ENCODE measurements around the gene KLHL8. TPM values are rescaled to one million over a fixed set of nuclear protein-coding genes. Genes with fewer than 3 reads are reported as not detected.

KLHL8 gene
- total RNA-seq, 1 donor from 2014 or later = 7.6 TPM

GRCh38 chr4:87166296-87166854 lies 54.0 kb downstream of the KLHL8 start:
- TF ChIP-seq CTCF (IDR thresholded peaks at IDR 0.05; ENCODE audit: insufficient read depth, low read length, poor library complexity, severe bottlenecking) = no peak
- Histone ChIP-seq H3K27me3 (ENCODE audit: control insufficient read depth, insufficient read depth, low read length) (no peaks in the 10 kb centered on the region), H3K36me3 (ENCODE audit: control insufficient read depth, insufficient read depth, low read length) (no peaks in the 10 kb centered on the region), H3K4me3 (ENCODE audit: low read depth, low read length) (no peak overlapping the region)
- DNase-seq (ENCODE audit: low read depth) = no peak

GRCh38 chr4:87165892-87166291 lies 54.5 kb downstream of the KLHL8 start:
- DNase-seq (ENCODE audit: low read depth) = no peak
- H3K36me3 ChIP-seq (ENCODE audit: control insufficient read depth, insufficient read depth, low read length) = no peaks in the 10 kb centered on the region
- TF ChIP-seq CTCF (IDR thresholded peaks at IDR 0.05; ENCODE audit: insufficient read depth, low read length, poor library complexity, severe bottlenecking) = no peak
- H3K27me3 ChIP-seq (ENCODE audit: control insufficient read depth, insufficient read depth, low read length) = no peaks in the 10 kb centered on the region
- H3K4me3 ChIP-seq (ENCODE audit: low read depth, low read length) = no peak overlapping the region

- H3K36me3 ChIP-seq (ENCODE audit: control insufficient read depth, insufficient read depth, low read length) = no peaks in the 10 kb centered on the region
Measured at GRCh38 chr4:87153078-87153870, 67.1 kb downstream of the KLHL8 start.

GRCh38 chr4:87152310-87153041 lies 67.9 kb downstream of the KLHL8 start:
- no peak for TF ChIP-seq CTCF (IDR thresholded peaks at IDR 0.05; ENCODE audit: insufficient read depth, low read length, poor library complexity, severe bottlenecking)
- H3K4me3 ChIP-seq (ENCODE audit: low read depth, low read length) = no peak overlapping the region

More at GRCh38 chr4:87153078-87153870, 67.1 kb downstream of the KLHL8 start:
- no peaks in the 10 kb centered on the region for H3K27me3 ChIP-seq (ENCODE audit: control insufficient read depth, insufficient read depth, low read length)
- no peak overlapping the region for H3K4me3 ChIP-seq (ENCODE audit: low read depth, low read length)
- TF ChIP-seq CTCF (IDR thresholded peaks at IDR 0.05; ENCODE audit: insufficient read depth, low read length, poor library complexity, severe bottlenecking) = no peak
- no peak for DNase-seq (ENCODE audit: low read depth)

GRCh38 chr4:87151730-87152129 lies 68.7 kb downstream of the KLHL8 start:
- Histone ChIP-seq H3K36me3 (ENCODE audit: control insufficient read depth, insufficient read depth, low read length) (no peaks in the 10 kb centered on the region), H3K4me3 (ENCODE audit: low read depth, low read length) (no peak overlapping the region), H3K27me3 (ENCODE audit: control insufficient read depth, insufficient read depth, low read length) (no peaks in the 10 kb centered on the region)
- DNase-seq (ENCODE audit: low read depth) = no peak
- no peak for TF ChIP-seq CTCF (IDR thresholded peaks at IDR 0.05; ENCODE audit: insufficient read depth, low read length, poor library complexity, severe bottlenecking)

More at GRCh38 chr4:87152310-87153041, 67.9 kb downstream of the KLHL8 start:
- Histone ChIP-seq H3K27me3 (ENCODE audit: control insufficient read depth, insufficient read depth, low read length) (no peaks in the 10 kb centered on the region), H3K36me3 (ENCODE audit: control insufficient read depth, insufficient read depth, low read length) (no peaks in the 10 kb centered on the region)
- DNase-seq (ENCODE audit: low read depth) = no peak
